HS-27A (cell line): Measurements from ENCODE around the gene CFAP97.
"Not testable (repeated sequence)": the region's sequence is repeated elsewhere in the genome, so short reads cannot be mapped to it uniquely, and the experiment has no call there.

Source experiments
- DNase-seq: peaks from one replicate; pipeline ENCODE4 v3.0.0-alpha.2; 2012; ENCODE audit warnings: low read depth, missing footprints

Gene CFAP97

DNA sequence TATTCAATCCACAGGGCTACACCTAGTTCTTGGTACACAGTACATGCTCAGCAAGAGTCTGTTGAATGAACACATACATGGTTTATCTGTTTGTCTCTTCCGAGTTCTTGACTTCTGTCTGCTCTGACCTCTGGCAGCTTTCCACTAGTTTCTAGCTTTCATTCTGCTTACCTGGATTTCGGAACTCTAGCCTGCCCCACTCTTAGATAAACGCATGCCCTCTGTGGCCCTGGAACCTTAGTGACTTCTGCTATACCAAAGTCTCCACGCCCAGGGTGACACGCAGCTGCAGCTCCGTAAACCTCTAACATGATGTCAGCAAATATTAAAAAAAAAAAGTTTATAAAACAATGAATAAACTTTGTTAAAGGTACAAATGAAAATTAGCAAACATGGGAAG lies 62.0 kb downstream of the CFAP97 start:
- DNase-seq: no peak

DNA sequence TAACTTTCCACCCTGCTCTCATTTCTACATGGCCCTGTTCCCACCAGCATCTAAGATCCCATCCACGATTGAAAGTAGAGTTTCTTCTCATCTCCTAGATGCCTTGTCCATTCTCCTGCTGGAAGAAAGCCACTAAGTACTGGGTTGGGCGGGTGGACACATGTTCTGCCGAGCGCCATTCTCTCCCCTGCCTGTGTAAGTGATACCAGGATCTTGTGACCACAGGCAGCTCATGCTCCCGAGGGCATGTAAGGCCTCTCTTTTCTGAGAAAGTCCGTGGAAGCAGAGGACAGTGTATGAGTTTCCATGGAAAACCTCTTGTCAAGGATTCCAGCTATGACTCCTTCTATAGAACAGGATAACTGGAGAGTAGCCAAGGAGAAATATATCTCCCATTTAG lies 64.1 kb downstream of the CFAP97 start:
- DNase-seq: no peak

DNA sequence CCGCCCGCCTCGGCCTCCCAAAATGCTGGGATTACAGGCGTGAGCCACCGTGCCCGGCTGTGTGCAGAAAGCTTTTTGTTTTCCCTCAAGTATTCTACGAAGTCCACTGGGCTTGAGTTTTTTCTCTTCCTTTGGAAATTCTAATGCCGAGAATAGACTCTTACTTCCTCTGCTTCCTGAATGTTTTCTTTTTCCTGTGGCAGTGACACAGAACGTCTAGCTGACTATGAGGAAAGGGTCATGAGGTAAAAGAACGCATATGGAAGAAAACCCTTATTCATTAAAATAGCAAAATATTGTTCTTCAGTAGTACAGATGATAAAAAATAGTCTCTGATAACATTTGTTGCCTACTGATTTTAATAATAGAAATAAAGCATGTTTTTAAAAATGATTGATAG lies 65.6 kb downstream of the CFAP97 start:
- DNase-seq: no peak

DNA sequence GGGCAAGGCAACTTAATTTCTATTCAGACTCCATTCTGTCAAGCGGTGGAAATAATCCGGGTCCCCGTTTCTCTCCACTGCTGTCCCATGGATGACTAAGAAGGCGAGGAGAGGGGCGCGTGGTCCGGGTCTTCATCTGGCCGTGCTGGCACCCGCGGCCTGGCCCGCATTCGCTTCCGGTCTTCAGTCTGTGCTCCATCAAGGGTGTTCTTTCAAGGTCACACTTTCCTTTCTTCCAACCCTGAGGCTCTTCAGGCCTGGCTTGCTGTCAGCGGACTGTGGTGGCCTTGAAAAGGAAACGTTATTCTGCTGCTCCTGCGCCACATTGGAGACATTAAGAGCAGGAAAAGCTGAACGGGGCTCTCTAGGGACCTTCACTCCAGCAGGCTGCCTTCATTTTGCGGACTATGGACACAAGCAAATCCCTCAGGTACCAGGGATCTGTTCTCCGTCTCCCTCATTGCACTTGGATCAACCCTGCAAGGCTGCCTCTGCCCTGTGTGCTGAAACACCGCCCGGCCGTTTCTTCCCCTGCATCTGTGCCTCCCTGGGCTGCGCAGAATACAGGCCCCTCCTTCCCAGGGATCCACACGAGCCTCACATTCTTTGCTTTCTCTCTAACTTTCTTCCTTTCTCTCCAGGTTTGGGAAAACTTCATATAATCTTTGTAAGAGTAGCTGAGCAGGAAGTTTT lies 66.4 kb downstream of the CFAP97 start:
- DNase-seq: no peak

DNA sequence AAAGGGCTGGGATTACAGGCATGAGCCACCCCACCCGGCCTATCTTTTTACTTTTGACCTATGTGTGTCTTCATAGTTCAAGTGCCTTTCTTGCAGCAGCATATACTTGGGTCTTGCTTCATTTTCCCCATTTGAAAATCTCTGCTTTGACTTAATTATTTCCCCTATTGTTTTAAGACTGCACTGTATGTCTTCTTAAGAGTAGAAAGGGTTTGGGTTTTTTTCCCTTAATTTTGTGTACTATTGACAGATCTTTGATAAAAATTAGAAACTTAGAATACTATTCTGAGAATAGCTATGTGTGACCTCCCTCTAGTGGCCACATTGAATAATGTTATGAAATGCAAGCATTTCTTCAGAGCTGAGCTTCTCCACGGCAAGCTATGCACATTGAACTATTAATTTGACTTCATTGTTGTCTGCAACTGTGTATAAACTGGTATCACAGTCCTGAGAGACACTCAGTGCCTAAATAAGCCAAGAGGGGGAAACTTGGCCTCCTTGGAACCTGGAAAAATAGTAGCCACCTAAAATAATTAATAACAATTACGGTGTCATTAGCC lies 69.4 kb downstream of the CFAP97 start:
- no peak for DNase-seq

DNA sequence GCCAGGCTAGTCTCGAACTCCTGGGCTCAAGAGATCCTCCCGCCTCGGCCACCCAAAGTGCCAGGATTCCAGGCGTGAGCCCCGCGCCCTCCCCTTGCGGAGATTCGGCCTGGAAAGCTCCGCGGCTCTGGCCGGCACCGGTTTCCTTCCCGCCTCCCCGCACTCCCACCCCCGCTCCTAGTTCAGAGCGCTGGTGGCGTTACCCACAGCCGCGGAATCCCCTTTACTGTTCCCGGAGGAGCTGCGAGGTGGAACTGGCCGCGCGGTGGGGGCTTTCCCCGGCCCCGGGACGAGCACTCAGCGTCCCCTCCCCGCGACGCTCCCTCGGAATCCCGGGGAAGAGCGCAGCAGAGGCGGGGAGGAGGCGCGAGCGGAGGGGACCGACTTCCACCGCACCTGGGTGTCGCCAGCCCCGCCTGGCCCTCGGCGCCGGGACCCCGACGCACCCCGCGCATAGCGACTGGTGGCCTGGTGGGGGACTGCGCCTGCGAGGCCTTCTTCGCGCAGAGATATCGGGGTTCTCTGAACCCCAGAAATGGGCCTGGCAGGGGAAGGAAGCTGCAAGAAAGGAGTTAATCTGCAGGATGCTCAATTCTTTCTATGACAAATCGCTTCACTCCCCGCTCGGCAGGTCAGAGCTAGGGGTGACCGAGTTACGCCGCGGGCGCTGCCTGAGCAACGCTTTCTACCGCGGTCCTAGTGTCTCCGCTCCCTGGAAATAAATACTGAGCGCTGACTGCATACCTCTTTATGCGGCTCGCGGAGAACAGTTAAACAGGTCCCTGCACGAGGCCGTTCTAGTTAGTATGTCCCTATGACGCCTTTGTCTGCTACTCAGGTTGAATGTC lies 75.3 kb downstream of the CFAP97 start:
- DNase-seq: no peak

DNA sequence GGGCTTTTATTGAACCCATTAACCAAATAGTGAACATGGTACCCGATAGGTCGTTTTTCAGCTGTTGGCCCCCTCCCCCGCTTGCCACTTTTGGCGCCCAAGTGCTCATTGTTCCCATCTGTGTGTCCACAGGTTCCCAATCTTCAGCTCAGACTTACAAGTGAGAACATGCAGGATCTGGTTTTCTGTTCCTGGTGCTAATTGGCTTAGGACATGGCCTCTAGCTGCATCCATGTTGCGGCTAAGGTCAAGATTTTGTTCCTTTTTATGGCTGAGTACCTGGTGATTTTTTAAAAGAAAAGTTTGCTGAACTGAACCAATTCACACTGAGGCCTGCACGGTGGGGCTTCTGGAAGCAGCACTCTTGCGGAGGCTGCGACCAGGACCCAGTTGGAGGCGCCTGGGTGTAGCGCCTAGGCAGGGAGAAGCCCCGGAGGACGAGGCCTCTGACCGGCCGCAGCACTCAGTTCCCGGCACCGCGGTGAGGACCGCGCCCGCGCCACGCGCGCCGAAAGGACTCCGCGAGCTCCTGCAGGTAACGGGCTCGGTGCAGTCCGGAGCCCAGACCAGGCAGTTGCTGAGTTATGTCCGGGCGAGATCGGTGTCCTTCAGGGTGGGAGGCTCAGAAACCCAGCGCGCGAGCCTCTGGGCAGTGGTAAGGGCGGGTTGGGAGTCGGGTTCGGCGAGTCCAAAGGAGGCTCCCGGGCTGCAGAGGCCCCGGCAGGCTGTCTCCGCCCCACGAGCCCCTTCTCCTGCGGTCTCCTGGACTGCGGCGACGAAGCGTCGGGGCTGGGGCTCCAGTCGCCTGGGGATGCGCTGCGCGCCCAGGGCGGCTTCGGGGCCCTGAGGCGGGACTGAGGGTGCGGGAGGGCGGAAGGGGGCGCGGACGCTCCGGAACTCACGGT lies 76.5 kb downstream of the CFAP97 start:
- no peak for DNase-seq

DNA sequence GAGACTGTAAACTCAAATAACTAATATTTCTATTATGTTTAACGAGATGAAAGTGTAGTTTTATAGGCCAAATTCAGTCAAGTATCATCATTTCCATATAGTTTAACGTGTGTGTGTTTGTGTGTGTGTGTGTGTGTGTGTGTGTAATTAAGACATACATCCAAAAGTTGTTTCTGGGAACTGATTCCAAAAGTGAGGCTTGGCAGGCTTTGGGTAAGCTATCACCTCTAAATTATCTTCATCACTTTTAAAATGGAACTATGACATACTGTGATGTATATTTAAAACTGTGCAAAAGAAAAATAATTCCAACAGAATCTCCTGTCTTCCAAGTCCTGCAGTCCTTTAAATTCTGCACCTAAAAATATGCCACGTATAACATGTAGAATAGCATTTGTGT lies 79.8 kb downstream of the CFAP97 start:
- no peak for DNase-seq

DNA sequence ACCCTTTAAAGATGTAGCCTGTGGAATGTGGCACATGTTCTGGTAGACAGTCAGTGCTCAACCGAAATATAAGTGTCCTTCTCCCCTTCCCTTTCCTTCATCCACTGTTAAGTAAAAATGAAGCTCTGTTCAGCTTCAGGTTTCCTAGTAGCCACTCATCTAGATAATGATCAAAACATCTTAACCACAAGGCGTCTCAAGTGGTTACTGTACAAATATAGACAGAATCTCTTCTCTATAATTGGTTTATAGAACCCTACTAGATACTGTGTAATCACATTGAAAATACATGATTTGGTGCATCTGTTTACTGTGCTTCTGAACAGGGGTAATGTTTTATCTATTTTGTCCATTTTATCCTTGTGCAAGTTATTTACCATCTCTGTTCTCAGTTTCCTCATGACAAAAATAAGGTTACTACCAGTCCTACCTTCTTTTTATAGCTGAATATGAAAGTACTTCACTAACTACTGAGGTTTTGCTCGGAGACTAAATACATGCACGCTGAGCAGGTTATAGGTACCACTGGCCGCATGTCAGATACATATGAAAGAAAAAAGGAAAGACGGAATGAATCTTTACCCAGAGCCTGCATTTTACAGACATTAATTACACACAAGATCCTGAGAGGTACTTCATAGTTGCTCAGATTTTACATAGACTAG lies 81.0 kb downstream of the CFAP97 start:
- DNase-seq: no peak

DNA sequence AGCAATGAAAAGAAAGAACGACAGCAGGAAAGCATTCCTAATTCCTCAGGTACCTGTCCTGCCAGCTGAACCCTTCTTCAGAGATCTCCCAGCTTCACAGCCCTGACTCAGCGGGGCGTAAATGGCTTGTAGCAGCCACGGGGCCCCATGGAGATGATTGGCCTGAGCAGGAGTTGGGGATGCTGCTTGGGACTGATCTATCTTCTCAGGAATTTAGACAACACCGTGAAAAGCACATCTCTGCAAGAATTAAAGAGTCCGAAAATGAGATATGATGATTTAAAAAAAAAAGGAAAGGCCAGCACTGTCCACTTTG lies 83.2 kb downstream of the CFAP97 start:
- DNase-seq: no peak

DNA sequence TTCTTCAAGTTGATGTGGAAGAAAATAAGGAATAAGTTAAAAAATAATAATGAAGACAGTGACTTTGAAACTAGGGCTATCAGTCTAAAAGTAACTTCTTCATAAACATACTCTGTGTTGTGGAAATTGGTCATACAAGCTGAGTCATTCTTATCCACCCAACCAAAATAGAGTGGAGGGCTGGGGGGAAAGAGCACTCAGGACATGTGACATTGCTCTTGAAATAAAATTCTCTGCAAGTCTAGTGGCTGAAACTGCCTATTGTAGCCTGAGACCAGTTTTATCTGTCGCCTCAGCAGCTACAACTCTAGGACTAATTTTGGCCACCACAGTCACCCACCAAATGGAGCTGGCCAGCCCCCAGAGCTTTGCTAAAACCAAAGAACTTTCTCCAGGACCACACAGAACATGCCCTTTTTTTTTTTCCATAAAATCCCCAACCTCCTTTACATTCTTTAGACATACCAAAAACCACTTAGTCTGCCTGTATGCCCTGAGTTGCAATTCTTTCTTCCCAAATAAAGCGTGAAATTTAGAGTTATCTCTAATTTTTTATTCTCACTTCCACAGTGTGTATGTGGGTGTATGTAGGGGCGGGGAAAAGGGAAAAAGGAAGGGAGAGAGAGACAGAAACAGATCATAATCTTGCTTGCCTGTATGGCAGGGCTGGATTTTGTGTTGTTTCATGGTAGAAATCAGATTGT lies 83.7 kb downstream of the CFAP97 start:
- no peak for DNase-seq

DNA sequence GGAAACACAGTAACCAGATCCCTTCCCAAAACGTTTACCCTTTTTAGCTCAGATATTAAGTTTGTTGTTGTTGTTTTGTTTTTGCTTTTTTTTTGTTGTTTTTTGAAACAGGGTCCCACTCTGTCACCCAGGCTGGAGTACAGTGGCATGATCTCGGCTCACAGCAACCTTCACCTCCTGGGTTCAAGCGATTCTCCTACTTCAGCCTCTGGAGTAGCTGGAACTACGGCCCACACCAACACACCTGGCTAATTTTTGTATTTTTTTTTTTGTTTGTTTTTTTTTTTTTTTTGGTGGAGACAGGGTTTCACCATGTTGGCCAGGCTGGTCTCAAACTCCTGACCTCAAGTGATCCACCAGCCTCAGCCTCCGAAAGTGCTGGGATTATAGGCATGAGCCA lies 84.3 kb downstream of the CFAP97 start:
- not testable (repeated sequence) for DNase-seq

DNA sequence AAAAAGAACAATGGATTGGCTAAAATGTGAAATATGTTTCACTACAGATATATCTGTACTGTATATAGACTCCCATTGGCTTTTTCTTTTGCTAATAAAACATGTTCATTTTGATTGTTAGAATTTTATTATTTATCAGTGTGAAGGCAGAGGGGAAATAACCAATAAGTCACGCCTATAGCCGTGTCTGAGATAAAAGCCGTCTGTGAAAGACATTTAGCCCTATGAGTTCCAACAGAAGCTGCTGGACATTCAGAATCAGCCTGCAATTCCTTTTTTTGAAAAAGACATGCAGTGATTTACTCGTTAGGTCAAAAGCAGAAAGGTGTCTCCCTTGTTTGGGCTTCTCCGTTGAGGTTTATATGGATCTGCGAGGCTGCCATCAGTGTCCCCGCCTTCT lies 84.9 kb downstream of the CFAP97 start:
- DNase-seq: no peak

DNA sequence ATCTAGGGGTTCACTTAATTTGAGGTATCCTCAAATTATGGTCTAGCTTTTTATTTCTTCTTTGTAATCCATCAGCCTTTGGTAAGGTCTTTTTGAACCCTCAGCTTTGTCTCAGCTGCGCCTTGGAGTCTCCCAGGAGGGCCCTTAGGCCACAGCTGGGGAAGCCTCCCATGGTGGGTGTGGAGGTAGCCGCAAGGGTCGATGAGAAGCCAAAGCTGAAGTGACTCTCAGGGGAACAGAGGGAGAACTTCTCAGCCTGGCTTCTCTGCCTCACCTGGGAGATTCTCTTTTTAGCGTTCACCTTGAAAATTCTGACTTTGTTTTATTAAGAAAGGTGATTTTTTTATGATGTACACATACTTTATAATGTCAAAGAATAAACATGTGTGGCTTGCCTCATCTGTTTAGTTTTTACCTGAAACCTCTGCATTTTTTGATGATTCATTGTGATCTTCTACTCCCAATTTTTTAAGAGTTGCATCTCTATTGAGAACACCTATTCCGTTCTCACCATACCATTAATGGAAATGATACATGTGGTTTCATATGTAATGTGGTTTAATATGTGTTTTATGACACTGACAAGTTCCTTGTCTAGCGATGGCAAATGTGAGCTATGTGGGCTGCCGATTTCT lies 86.4 kb downstream of the CFAP97 start:
- DNase-seq: no peak

DNA sequence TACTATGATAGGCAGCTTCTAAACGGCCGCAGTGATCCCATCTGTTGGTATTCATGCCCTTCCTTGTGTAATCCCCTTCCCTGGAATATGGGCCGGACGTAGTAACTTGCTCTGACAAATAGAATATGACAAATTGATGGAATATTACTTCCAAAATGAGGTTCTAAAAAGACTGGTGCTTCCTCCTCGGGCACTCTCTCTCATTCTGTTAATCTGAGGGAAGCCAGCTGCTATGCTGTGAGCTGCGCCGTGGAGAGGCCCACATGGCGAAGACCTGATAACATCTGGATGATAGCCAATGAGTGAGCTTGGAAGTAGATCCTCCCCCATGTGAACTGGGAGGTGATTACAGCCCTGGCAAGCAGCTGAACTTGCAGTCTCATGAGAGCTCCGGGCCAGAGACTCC lies 88.0 kb downstream of the CFAP97 start:
- no peak for DNase-seq

DNA sequence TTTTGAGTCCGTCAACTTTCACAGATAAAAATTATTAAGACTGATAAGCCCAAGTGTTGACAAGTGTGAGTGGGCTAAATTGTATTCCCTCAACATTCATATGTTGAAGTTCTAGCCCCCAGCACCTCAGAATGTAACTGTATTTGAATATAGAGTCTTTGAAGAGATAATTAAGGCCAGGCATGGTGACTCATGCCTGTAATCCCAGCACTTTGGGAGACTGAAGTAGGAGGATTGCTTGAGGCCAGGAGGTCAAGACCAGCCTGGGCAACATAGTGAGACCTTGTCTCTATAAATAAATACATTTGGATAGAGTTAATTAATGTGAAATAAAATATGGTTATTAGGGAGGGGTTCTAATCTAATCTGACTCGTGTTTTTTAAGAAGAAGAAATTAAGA lies 90.5 kb downstream of the CFAP97 start:
- no peak for DNase-seq

DNA sequence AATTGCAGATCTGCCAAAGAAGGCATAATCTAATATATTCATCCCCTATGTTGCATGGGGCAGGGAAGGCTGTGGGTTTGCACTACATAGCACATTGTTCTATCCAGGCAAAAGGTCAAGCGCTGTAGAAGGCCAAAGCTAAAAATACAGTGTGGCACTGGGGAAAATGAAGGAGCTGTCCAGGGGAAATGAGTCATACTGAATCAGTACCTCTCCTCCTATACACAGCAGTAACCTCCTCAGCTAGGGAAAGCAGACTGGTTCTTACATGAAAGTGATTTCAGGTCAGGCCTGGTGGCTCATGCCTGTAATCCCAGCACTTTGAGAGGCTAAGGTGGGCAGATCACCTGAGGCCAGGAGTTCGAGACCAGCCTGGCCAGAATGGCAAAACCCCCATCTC lies 91.7 kb downstream of the CFAP97 start:
- peak; percentile 29 for DNase-seq

DNA sequence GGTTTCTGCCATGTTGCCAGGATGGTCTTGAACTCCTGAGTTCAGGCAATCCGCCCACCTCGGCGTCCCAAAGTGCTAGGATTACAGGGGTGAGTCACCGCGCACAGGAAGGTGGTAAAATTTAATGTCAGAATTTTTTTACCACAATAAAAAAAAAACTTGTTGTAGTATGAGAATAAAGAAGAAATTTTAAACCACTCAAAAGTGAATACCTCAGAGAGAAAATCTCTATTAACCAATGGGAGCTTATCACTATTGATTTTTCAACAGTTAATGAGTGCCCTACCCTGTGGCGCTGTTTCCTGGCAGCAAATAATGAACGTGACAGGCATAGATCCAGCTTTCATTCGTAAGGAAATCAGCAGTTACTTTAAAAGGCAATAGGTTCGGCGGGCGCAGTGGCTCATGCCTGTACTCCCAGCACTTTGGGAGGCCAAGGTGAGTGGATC lies 93.4 kb downstream of the CFAP97 start:
- no peak for DNase-seq

DNA sequence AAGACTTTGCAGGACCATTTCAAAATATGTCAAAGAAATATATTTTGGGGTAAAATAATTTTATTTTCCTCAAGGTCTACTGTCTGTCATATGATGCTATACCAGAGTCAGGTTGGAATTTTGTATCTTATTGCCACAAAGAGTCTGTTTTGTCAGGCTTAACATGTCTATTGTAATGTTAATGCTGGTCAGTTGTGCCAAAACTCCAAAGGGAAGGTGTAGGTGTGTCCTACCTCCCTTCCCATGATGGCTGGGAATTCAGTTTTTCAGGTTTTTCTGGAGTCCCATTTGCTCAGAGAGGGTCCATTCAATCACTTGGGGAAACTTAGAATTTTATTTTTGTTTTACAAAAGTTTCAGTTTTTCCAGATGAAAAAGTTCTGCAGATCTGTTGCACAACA lies 94.1 kb downstream of the CFAP97 start:
- no peak for DNase-seq
